NCI-H1694 (cell line): ENCODE results near the gene ARRB1.
"Not testable (repeated sequence)": the region's sequence is repeated elsewhere in the genome, so short reads cannot be mapped to it uniquely, and the experiment has no call there.

Source experiments
- DNase-seq: peaks from one replicate; lab custom pipeline; 2025; lab: John Stamatoyannopoulos, UW

The ARRB1 gene

GRCh38 chr11:75274716-75275115 lies 76.7 kb downstream of the ARRB1 start:
- DNase-seq = not testable (repeated sequence)

DNA sequence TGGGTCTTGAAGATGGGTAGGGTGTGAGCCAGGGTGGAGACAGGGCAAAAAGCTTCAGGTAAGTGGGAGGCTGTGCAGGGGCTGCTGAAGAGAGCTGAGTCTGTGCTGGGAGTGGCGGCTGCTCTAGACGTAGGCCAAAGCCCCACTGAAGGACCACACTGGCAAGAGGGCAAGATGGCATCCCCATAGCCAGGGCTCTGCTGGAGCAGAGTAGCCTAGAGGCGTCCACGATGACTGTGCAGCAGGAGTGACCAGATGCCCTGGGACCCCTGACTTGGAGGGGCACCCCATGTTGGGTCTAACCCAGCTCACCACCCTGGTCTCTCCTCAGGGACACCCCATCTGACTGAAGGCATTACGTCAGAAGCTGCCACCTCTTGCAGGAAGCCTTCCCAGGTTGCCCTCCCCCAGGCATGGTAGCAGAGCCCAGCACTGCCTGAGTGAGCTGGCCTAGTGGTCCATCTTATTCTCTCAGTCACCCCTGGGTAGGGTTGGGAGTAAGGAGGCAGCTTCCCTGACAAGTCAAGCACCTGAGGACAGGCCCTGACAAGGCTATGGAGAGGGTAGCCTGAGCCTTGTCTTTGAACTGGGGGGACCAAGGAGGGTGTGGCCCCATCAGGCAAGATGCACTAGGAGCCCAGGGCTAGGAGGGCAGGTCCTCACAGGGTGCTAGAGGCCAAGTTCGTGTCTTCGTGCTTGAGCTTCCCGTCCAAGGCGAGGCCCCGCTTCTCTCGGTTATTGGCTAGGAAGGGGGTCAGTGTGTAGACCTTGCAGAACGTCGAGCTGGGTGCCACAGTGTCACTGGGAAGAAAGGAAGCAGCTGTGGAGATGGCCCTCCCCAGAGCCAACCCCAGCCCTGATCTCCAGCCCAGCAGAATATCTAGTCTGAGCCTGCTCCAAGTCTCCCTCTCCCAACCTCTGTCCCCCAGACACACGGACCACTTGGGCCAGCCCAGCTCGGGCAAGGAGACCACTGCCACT lies 77.8 kb downstream of the ARRB1 start:
- no peak for DNase-seq

- no peak for DNase-seq
Measured at GRCh38 chr11:75272821-75273301, 78.6 kb downstream of the ARRB1 start.

DNA sequence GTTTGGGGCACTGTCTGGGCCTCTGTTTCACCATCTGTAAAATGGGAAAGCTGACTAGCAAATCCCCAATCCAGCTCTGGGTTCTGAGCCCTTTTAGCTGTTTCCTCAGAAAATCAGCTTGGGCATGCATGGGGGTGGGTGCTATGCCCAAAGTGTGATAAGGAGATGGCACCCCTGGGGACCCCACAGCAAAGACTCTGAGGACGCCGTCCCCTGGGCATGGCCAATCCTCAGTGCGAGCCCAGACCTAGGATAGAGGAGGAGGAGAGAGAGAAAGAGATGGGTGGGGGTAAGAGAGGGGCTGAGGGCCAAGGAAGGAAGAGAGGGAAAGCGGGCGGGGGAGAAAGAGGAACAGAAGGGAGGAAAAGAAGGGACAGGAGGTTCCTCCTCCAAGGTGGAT lies 79.1 kb downstream of the ARRB1 start:
- DNase-seq = no peak

GRCh38 chr11:75271730-75272129 lies 79.7 kb downstream of the ARRB1 start:
- DNase-seq = no peak

GRCh38 chr11:75270896-75271418 lies 80.5 kb downstream of the ARRB1 start:
- no peak for DNase-seq

DNA sequence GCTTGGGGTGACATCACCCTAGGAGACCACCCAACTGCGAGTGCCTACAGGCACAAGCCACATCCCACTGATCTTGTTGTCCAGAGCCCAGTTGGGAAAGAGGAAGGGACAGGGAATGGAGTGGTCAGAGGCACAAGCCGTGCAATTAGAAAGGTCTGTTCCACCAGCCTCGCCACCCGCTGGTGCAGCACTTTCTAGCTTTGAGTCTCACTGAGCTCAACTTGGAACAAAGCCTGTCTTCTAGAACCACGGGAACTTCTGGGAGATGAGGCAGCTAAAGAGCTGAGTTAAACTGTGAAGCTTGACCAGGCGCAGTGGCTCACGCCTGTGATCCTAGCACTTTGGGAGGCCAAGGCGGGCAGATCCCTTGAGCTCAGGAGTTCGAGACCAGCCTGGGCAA lies 81.6 kb downstream of the ARRB1 start:
- DNase-seq = no peak

DNA sequence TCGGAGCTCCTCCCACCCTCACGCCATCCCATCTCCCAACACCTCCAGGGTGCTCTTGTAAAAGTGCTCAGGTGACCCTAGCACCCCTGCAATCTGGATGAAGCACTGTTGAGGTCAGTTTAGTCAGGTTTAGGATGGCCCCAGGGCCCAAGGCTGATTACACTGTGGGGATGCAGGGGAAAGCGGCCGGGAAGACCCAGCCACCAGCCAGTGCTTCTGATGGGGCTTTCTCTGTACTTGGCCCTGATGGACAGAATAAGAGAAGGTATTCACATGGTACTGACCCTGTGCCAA lies 82.1 kb downstream of the ARRB1 start:
- no peak for DNase-seq

- no peak for DNase-seq
Measured at GRCh38 chr11:75268626-75269366, 82.7 kb downstream of the ARRB1 start.

DNA sequence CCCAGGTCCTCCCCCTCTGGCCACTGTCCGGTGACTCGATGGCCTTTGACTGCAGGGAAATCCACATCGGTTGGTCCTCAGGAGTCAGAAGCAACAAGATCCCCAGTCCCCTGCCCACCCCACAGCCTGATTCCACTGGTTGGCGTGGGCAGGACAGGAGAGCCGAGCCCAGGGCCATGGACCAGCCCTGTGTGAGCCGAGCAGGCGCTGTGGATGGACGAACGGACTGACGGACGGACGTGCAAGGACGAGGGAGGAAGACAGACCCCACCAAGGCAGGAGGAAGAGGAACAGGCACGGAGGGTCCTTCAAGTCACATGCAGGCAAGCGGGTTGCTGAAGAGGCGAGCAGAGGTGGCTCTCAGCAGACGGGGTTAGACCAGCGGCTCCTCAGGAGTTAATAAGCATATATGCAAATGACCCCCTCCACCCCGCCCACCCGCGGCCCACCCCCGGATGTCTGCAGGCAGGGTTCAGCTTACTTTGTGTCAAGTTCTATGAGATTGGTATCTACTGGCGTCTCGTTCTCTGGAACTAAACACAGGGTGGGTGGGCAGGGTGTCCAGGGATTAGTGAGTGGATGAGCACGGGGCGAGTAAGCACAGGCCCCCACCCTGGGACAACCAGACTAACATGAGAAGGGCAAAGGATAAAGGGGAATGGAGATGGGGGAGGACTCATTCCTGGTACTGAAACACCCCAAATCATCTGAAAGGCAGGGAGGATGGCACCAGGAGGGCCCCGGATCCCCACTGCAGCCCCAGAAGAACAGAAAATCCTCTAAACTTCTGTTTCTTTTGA lies 84.1 kb downstream of the ARRB1 start:
- no peak for DNase-seq

DNA sequence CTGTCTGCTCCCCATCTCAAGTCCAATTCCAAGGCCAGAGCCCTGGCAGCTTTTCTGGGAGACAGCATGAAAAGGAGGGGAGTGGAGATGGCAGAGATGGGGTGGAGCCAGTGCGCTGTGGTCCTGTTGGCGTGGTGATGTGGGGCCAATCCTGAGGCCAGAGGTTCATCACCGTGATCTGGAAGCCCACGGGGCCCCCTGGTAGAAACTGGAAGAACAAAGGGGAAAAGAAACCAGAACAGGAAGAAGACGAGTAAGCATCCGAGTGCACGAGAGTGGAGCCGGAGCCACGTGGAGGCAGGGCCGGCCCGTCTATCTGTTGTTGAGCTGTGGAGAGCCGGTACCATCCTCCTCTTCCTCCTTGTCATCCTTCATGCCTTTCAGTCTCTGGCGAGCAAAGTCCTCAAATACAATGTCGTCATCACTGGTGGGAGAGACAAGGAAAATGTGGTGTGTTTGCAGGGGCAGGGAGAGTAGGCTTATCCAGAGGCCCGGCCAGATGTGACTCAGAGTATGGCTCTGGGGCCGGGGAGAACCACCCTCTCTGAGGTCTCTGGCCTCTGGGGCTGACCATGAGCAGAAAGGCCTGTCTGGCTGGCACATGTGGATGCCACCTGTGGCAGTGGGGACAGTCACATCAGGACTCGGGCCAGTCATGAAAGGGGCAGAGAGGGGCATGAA lies 85.5 kb downstream of the ARRB1 start:
- DNase-seq = no peak

DNA sequence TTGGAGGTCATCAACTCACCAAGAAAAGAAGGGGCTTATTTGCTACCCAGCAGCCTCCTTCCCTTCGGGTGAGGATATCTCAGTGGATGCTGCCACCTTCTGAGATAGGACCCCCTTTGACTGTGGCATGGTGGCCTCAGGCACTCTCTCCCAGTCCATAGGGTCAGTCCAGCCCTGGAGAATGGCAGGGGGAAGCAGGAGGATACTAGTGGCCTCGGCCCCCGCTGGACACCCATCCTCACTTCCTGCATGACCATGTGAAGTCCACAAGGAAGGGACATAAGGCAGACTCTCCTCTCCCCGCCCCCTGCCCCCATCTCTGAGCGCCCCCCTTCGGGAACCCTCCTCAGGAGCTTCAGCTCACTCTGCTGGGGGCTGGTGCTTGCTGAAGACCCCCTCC lies 86.5 kb downstream of the ARRB1 start:
- no peak for DNase-seq

DNA sequence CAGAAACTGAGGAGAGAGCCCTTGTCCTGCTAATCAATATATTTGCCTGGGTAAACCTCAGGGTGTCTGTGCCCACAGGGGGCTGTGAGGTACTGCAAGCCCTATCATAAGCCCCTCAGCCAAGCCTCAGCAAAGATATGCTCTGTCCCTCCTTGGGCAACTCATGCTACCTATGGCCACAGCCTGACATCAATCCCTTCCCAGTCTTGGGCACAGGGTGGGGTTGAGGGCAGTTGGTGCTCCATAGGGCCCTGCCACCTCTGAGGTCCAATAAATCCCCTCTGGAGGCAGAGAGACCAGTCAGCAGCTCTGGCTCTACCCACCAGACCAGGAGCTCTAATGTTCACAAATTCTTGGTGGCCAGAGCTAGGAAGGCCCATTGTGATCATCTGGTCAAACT lies 87.1 kb downstream of the ARRB1 start:
- no peak for DNase-seq

GRCh38 chr11:75263944-75264349 lies 87.5 kb downstream of the ARRB1 start:
- no peak for DNase-seq

DNA sequence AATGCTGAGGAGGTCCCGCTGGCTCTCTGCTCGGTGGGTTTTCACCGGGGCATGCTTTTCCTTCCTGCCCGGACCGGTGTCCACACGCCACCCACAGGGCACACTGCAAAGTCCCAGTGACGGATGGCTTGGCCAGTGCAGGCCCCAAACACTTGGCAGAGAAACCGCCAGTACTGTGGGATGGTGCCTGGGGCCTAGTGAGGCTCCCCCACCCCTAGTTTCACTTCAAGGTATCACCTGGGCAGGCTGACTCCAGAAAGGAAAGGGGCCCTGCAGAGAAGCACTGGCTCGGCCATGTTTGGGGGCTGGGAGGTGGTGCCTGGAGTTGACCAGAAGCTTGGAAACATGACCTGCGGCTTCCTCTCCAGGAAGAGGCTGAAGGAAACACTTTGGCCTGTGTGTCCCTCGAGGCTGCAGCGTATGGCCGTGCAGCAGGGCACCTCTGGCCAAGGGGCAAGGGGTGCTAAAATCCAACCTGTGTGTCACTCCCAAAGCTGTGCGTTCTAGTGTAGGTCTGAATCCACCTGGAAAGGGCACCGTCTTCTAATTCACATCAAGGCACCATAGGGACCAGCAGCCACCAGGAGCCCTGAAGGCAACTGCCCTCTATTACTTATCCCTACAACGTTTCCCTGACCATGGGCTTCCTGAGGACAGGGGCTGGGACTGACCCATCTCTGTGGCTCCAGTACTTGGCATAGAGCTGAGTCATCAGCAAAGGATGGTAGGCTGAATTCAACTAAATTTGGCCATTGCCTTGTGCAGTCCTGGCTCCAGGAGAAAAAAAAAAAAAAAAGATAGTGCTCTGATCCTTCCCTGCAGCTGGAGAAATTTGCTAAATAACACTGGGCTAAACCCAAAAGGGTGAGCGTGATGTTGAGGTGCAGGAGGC lies 88.3 kb downstream of the ARRB1 start:
- DNase-seq = no peak

DNA sequence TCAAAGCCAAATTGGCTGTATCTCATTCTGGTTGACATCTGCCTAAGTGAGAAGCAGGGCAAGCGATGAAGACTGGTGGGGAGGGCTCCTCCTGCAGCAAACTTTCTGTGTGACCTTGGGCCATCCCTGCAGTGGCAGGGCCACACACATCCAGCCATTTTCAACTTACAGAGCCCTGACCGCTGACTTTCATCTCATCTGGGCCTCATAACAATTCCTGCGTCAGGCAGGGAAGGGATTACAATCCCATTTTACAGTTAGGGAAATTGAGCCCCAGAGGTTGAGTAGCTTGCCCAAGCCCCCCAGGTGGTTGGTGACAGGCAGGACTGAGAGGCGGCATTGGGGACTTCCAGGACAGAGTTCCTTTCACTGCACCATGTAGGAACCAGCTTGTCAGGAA lies 89.0 kb downstream of the ARRB1 start:
- no peak for DNase-seq

- DNase-seq = no peak
Measured at GRCh38 chr11:75261902-75262361, 89.5 kb downstream of the ARRB1 start.

DNA sequence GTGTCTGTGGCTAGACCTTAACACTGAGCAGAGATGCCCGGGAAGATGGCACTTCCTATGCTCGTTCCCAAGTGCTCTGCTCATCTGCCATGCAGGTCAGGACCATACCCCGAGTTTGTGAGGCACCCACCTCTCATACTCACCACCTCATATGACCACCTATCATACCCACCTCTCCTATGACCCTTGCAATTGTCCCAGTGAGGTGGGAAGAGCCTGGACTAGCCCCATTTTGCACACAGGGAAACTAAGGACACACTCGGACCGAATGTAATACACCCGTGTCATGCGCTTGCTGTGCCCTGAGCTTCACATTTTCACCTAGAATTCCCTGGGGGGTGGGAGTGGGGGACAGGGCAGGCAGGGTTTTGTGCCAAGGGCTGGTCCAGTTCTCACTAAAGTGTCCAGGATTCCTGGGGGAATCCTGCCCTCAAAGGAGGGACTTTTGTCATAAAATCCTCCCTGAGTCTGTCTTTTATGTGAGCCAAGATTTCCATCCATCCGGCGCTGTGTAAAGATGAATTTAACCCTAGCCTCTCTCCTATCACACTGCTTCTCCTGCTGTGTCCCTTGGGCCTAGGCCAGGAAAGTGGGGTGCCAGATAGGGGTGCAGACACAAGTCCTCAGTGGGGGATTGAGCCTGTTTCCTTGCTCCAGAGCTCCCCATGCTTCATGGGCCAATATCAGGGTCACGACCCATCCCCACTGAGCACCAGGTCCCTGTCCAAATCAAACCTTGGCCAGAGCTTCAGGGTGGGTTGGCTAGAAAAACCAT lies 90.9 kb downstream of the ARRB1 start:
- DNase-seq = no peak

DNA sequence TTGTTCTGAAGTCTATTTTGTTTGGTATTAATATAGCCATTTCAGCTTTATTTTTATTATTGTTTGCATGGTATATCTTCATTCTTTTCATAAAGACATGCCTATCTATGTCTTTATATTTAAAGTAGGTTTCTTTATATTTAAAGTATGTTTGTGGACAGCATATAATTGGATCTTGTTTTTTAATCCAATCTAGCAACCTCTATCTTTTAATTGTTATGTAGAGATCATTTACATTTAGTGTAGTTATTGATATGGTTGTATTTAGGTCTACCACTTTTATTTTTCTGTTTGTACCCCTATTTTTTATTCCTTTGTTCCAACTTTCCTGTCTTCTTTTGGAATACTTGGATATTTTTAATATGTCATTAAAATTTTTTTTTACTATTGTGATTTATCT lies 97.1 kb downstream of the ARRB1 start:
- DNase-seq = no peak

DNA sequence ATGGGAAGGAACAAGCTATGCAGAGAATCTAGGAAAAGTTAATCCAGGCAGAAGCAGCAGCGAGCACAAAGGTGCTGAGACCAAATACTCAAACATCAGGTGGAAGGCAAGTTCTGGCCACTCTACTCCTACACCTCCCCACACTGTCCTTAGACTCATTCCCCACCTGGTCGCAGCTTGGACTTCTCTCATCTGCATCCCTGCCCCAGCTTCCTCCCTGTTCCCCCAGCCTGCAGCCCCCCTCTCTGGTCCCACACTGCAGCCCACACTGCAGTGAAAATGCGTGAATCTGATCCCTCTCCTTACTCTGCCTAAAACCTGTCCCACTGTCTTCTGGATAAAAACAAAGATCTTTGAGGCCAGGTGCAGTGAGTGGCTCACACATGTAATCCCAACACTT lies 101.8 kb downstream of the ARRB1 start:
- no peak for DNase-seq
